ENCODE results near the gene MAGI1. TPM values are rescaled to one million over a fixed set of nuclear protein-coding genes. Genes with fewer than 3 reads are reported as not detected.

MAGI1 gene
- total and polyA plus RNA-seq, 2 donors (not counting 1 experiment from before 2014, with no cell fraction given), result 0.10 to 0.22 TPM

GRCh38 chr3:65492249-65492648 is 546.5 kb downstream of the MAGI1 start:
- intact Hi-C loops (cut with micrococcal nuclease), result no loop called here
- no CpG with 5 or more reads among the region's 2 CpGs for WGBS (ENCODE audit: insufficient coverage)
- CTCF ChIA-PET, result no interaction called here

GRCh38 chr3:65490114-65490513 is 548.6 kb downstream of the MAGI1 start:
- DNase-seq (no peak), ATAC-seq (ENCODE audit: low read depth) (no peak)
- H3K9me3 Mint-ChIP-seq (ENCODE audit: insufficient read depth), result no peaks in the 10 kb centered on the region
- H3K4me1 Mint-ChIP-seq, result no peaks in the 10 kb centered on the region
- H3K4me2 ChIP-seq (replicated peaks; ENCODE audit: low read depth, low read length, poor library complexity, severe bottlenecking), result no peak overlapping the region
- H3K4me1 ChIP-seq (ENCODE audit: control insufficient read depth in 2 of 2, insufficient read depth in 2 of 2, low read length in 2 of 2), result no peaks in the 10 kb centered on the region
- no peak overlapping the region for H2AFZ ChIP-seq (ENCODE audit: insufficient read depth, low read depth, low read length, poor library complexity, severe bottlenecking)
- no peaks in the 10 kb centered on the region for H3K79me2 ChIP-seq (ENCODE audit: control insufficient read depth, insufficient read depth, low read length)
- H3K9ac ChIP-seq (ENCODE audit: low read length), result no peak overlapping the region
- 100% methylated on average over 1 of the region's 3 CpGs for WGBS (ENCODE audit: insufficient coverage)
- no peak overlapping the region for H3K27ac Mint-ChIP-seq
- POLR2A ChIA-PET, result no interaction called here
- no peaks in the 10 kb centered on the region for H4K20me1 ChIP-seq (ENCODE audit: control insufficient read depth, insufficient read depth, low read length, poor library complexity, severe bottlenecking)
- CTCF ChIA-PET, result no interaction called here
- no peaks in the 10 kb centered on the region for H3K27me3 ChIP-seq (replicated peaks in 1 of 4; ENCODE audit: control extremely low read depth in 1 of 4, control insufficient read depth in 3 of 4, insufficient read depth in 4 of 4, low read length in 3 of 4)
- H3K27ac ChIP-seq (ENCODE audit: low read length in 2 of 2), result no peak overlapping the region
- no peaks in the 10 kb centered on the region for H3K27me3 Mint-ChIP-seq
- H3K4me3 Mint-ChIP-seq, result no peak overlapping the region
- H3K4me3 ChIP-seq (ENCODE audit: control extremely low read depth in 1 of 5, extremely low read depth in 1 of 5, insufficient read depth in 1 of 5, low read depth in 2 of 5, low read length in 4 of 5), result no peak overlapping the region
- intact Hi-C loops (cut with micrococcal nuclease), result no loop called here
- H3K9me3 ChIP-seq (ENCODE audit: control extremely low read depth in 1 of 3, control insufficient read depth in 2 of 3, insufficient read depth in 1 of 3, low read length in 2 of 3), result peaks cover 0 to 2% (median 0%) of the 10 kb centered on the region in 3 donors
- TF ChIP-seq EZH2 (IDR thresholded peaks at IDR 0.05; ENCODE audit: borderline replicate concordance, insufficient read depth, low read depth, low read length, poor library complexity, severe bottlenecking), result no peak
- no peak for TF ChIP-seq CTCF (IDR thresholded peaks at IDR 0.05)
- H3K36me3 ChIP-seq (replicated peaks in 1 of 2; ENCODE audit: control extremely low read depth in 1 of 2, control insufficient read depth in 1 of 2, extremely low read depth in 1 of 2, insufficient read depth in 2 of 2, low read length in 1 of 2), result no peaks in the 10 kb centered on the region

More at GRCh38 chr3:65492249-65492648, 546.5 kb downstream of the MAGI1 start:
- Histone ChIP-seq H3K4me1 (ENCODE audit: control insufficient read depth in 2 of 2, insufficient read depth in 2 of 2, low read length in 2 of 2) (no peaks in the 10 kb centered on the region), H2AFZ (ENCODE audit: insufficient read depth, low read depth, low read length, poor library complexity, severe bottlenecking) (no peak overlapping the region), H3K27me3 (replicated peaks in 1 of 4; ENCODE audit: control extremely low read depth in 1 of 4, control insufficient read depth in 3 of 4, insufficient read depth in 4 of 4, low read length in 3 of 4) (no peaks in the 10 kb centered on the region), H3K27ac (ENCODE audit: low read length in 2 of 2) (no peak overlapping the region), H3K4me2 (replicated peaks; ENCODE audit: low read depth, low read length, poor library complexity, severe bottlenecking) (no peak overlapping the region), H3K9ac (ENCODE audit: low read length) (no peak overlapping the region), H3K79me2 (ENCODE audit: control insufficient read depth, insufficient read depth, low read length) (no peaks in the 10 kb centered on the region), H3K36me3 (replicated peaks in 1 of 2; ENCODE audit: control extremely low read depth in 1 of 2, control insufficient read depth in 1 of 2, extremely low read depth in 1 of 2, insufficient read depth in 2 of 2, low read length in 1 of 2) (no peaks in the 10 kb centered on the region), H3K4me3 (ENCODE audit: control extremely low read depth in 1 of 5, extremely low read depth in 1 of 5, insufficient read depth in 1 of 5, low read depth in 2 of 5, low read length in 4 of 5) (no peak overlapping the region), H4K20me1 (ENCODE audit: control insufficient read depth, insufficient read depth, low read length, poor library complexity, severe bottlenecking) (no peaks in the 10 kb centered on the region), H3K9me3 (ENCODE audit: control extremely low read depth in 1 of 3, control insufficient read depth in 2 of 3, insufficient read depth in 1 of 3, low read length in 2 of 3) (peaks cover 0 to 2% (median 0%) of the 10 kb centered on the region in 3 donors)
- Mint-ChIP-seq H3K4me1 (no peaks in the 10 kb centered on the region), H3K4me3 (no peak overlapping the region), H3K27ac (no peak overlapping the region), H3K27me3 (no peaks in the 10 kb centered on the region), H3K9me3 (ENCODE audit: insufficient read depth) (peaks cover 3% of the 10 kb centered on the region)
- POLR2A ChIA-PET, result no interaction called here
- DNase-seq (no peak), ATAC-seq (ENCODE audit: low read depth) (no peak)
- no peak for TF ChIP-seq EZH2 (IDR thresholded peaks at IDR 0.05; ENCODE audit: borderline replicate concordance, insufficient read depth, low read depth, low read length, poor library complexity, severe bottlenecking)
- no peak for TF ChIP-seq CTCF (IDR thresholded peaks at IDR 0.05)
